ENCODE measurements around the gene ZNF407.

The ZNF407 gene

DNA sequence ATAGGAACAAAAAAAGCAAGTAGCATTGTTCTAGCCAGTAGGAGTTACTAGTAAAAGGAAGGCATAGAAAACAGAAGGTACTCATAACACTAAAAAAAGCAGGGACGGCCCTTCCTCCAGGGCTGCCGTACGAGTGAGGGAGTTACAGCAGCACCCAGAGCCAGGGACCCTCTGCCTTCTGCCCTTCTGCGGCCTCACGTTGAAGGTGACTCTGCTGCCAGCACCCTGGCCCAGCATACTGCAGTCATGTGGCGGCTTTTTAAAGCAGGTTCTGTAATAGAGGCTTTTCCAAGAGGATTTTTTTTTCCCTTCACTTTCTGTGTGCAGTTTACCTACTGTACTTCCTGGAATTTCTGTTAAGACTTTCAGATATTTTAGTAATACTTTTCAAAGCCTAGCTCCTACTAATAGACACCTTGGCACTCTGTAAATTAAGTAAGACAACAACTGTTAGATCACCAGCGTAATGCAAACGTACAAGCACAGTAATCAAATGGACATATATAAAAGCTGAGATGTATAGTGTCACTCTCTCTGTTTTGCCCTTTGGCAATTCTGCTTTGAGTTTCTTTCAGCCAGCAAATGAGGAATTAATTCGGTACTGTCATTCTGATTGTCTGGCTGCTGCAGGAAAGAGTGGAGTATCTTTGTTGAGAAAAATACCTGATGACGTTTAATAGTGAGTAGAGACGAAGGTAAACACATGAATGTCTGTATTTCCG is 449.7 kb downstream of the ZNF407 start:
- TF ChIP-seq TEAD4 (IDR thresholded peaks at IDR 0.05) (no peak), TAF1 (IDR thresholded peaks at IDR 0.05; ENCODE audit: low read depth) (no peak), NFIC (IDR thresholded peaks at IDR 0.05) (no peak), CEBPB (IDR thresholded peaks at IDR 0.05) (no peak), ZBTB7A (IDR thresholded peaks at IDR 0.05; ENCODE audit: low read depth) (no peak), EP300 (IDR thresholded peaks at IDR 0.05; ENCODE audit: borderline replicate concordance) (no peak), FOXM1 (IDR thresholded peaks at IDR 0.05; ENCODE audit: borderline replicate concordance, low read depth) (no peak), RAD21 (IDR thresholded peaks at IDR 0.05; ENCODE audit: low read depth) (no peak), YY1 (IDR thresholded peaks at IDR 0.05; ENCODE audit: low read depth) (no peak), EGR1 (IDR thresholded peaks at IDR 0.05) (no peak), CREB1 (IDR thresholded peaks at IDR 0.05; ENCODE audit: low read depth) (no peak)
- TF ChIP-seq, protein P1, sequence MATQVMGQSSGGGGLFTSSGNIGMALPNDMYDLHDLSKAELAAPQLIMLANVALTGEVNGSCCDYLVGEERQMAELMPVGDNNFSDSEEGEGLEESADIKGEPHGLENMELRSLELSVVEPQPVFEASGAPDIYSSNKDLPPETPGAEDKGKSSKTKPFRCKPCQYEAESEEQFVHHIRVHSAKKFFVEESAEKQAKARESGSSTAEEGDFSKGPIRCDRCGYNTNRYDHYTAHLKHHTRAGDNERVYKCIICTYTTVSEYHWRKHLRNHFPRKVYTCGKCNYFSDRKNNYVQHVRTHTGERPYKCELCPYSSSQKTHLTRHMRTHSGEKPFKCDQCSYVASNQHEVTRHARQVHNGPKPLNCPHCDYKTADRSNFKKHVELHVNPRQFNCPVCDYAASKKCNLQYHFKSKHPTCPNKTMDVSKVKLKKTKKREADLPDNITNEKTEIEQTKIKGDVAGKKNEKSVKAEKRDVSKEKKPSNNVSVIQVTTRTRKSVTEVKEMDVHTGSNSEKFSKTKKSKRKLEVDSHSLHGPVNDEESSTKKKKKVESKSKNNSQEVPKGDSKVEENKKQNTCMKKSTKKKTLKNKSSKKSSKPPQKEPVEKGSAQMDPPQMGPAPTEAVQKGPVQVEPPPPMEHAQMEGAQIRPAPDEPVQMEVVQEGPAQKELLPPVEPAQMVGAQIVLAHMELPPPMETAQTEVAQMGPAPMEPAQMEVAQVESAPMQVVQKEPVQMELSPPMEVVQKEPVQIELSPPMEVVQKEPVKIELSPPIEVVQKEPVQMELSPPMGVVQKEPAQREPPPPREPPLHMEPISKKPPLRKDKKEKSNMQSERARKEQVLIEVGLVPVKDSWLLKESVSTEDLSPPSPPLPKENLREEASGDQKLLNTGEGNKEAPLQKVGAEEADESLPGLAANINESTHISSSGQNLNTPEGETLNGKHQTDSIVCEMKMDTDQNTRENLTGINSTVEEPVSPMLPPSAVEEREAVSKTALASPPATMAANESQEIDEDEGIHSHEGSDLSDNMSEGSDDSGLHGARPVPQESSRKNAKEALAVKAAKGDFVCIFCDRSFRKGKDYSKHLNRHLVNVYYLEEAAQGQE (IDR thresholded peaks at IDR 0.05; ENCODE audit: low read depth), result no peak
- TF ChIP-seq, protein P2, sequence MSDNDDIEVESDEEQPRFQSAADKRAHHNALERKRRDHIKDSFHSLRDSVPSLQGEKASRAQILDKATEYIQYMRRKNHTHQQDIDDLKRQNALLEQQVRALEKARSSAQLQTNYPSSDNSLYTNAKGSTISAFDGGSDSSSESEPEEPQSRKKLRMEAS (IDR thresholded peaks at IDR 0.05), result no peak
- TF ChIP-seq, protein P3, sequence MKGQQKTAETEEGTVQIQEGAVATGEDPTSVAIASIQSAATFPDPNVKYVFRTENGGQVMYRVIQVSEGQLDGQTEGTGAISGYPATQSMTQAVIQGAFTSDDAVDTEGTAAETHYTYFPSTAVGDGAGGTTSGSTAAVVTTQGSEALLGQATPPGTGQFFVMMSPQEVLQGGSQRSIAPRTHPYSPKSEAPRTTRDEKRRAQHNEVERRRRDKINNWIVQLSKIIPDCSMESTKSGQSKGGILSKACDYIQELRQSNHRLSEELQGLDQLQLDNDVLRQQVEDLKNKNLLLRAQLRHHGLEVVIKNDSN (IDR thresholded peaks at IDR 0.05), result no peak

DNA sequence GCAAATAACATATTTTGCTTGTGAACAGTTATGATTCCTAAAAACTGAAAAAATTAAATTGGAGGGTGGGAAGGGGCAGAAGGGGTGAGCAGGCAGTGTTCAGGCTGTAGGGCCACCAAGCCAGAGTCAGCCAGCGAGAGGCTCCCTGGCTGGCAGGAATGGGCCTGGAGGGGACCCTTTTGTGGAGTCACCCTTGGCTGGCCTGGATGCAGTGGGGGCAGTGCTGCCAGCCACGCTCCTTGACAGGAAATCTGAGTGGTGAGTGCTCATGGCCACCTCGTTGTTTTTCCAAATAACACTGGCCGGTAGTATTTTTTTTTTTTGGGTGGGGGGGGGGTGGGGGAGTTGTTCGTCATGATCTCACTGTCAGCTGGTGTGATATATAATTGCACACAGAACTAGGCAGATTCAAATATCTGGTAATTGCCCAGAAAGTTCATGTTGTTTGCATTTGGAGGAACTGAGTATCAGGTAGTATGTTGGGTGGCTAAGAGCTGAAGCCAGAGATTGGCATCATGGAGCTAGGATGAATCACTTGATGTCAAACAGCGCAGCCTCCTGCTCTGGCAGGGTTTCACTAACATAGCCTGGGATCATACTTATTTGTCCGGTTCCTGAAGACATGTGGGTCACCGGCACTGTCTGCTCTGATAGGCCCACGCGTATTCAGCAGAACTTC is 451.2 kb downstream of the ZNF407 start:
- no peak for TF ChIP-seq ZBTB7A (IDR thresholded peaks at IDR 0.05; ENCODE audit: low read depth)
- no peak for TF ChIP-seq YY1 (IDR thresholded peaks at IDR 0.05; ENCODE audit: low read depth)
- TF ChIP-seq CEBPB (IDR thresholded peaks at IDR 0.05), result no peak
- TF ChIP-seq, protein P2 (IDR thresholded peaks at IDR 0.05), result no peak
- no peak for TF ChIP-seq TAF1 (IDR thresholded peaks at IDR 0.05; ENCODE audit: low read depth)
- TF ChIP-seq EP300 (IDR thresholded peaks at IDR 0.05; ENCODE audit: borderline replicate concordance), result no peak
- TF ChIP-seq FOXM1 (IDR thresholded peaks at IDR 0.05; ENCODE audit: borderline replicate concordance, low read depth), result no peak
- TF ChIP-seq EGR1 (IDR thresholded peaks at IDR 0.05), result no peak

DNA sequence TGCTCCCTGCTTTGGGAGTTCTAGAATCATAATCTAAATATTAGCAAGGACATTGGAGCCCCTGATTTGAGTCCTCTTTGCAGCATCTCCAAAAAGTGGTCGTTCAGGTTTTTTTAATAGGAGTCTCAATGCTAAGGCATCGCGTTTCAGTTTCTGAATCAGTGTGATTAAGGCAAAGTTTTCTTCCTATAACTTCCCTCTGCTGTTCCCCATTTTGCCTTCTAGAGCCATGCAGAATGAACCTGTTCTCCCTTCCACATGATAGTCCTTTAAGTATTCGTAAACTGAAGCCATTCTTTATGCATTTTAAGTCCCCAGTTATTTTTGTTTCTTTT is 451.8 kb downstream of the ZNF407 start:
- no peak for TF ChIP-seq YY1 (IDR thresholded peaks at IDR 0.05; ENCODE audit: low read depth)

DNA sequence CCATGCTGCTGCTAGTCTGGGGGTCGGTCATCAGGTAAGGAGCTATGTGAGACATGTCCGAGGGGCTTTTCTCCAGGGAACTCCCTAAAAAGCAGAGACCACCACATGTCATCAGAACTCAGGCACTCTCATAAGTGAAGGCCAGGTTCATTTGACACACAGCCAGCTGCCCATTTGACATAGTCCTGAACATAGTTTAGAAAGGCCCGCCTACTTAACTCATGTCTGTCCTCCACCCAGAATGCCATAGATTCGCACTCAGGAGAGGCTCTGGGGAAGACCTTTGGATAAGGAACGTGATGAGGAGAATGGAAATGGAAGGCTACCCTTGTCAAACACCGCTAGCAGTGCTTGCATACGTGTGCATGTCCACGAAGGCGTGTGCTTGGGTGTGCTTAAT is 454.1 kb downstream of the ZNF407 start:
- TF ChIP-seq, protein P3 (IDR thresholded peaks at IDR 0.05), result no peak
- TF ChIP-seq FOXM1 (IDR thresholded peaks at IDR 0.05; ENCODE audit: borderline replicate concordance, low read depth) (no peak), CREB1 (IDR thresholded peaks at IDR 0.05; ENCODE audit: low read depth) (no peak), EGR1 (IDR thresholded peaks at IDR 0.05) (no peak), EP300 (IDR thresholded peaks at IDR 0.05; ENCODE audit: borderline replicate concordance) (no peak)
- TF ChIP-seq, protein P1 (IDR thresholded peaks at IDR 0.05; ENCODE audit: low read depth), result no peak

DNA sequence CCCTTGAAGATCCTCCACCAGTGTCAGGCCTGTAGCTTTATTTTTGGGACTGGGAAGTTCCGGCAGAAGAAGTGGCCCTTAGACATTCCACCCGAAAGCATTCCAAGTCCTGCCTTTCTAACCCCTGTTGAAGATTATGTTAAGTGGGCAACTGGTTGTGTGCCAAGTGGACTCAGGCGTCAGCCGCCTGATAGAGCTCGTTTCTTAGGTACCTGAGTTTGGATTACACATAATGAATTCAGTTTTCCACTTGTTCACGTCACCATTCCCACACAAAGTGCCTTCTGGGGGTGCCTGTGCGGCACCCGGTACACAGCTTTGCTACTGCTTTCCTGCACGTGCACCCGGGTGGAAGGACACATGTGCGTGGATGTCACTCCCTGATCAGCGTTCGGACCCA is 454.8 kb downstream of the ZNF407 start:
- TF ChIP-seq CREB1 (IDR thresholded peaks at IDR 0.05; ENCODE audit: low read depth) (no peak), ZBTB7A (IDR thresholded peaks at IDR 0.05; ENCODE audit: low read depth) (no peak), TCF12 (IDR thresholded peaks at IDR 0.05; ENCODE audit: low read depth) (no peak), NFIC (IDR thresholded peaks at IDR 0.05) (no peak), CEBPB (IDR thresholded peaks at IDR 0.05) (no peak)
- TF ChIP-seq, protein P2 (IDR thresholded peaks at IDR 0.05), result no peak
- TF ChIP-seq, protein P1 (IDR thresholded peaks at IDR 0.05; ENCODE audit: low read depth), result no peak

All from Ishikawa (cell line).